Cardiac muscle cell (in vitro differentiated cells and primary cell): ENCODE measurements around the gene RNF151. TPM values are rescaled to one million over a fixed set of nuclear protein-coding genes. Genes with fewer than 3 reads are reported as not detected.
"Not testable (repeated sequence)": the region's sequence is repeated elsewhere in the genome, so short reads cannot be mapped to it uniquely, and the experiment has no call there.

Experiments used
- DNase-seq, 2 donors: peaks; one replicate each; pipeline versions ENCODE4 v3.0.0 to v3.0.0-alpha.2; 2010 to 2017; ENCODE audit warnings: low read depth in 1 of 2, low spot score in 1 of 2
- H3K27ac ChIP-seq: fragments of 200-600 bp; sonication (generic); 2 replicates; pipeline ENCODE4 v1.5.1; 2016
- H3K27me3 ChIP-seq: fragments of 200-600 bp; sonication (generic); 2 replicates; pipeline ENCODE4 v1.6.0; 2016; ENCODE audit warnings: control low read depth
- H3K36me3 ChIP-seq: fragments of 200-600 bp; sonication (generic); 2 replicates; pipeline ENCODE4 v1.5.1; 2016; ENCODE audit warnings: control low read depth
- H3K4me1 ChIP-seq: fragments of 200-600 bp; sonication (generic); 2 replicates; pipeline ENCODE4 v1.8.1; 2017; ENCODE audit warnings: low read depth, mild to moderate bottlenecking, mixed run types
- H3K4me3 ChIP-seq: fragments of 200-600 bp; sonication (generic); 2 replicates; pipeline ENCODE4 v1.5.1; 2016; ENCODE audit warnings: mild to moderate bottlenecking
- H3K9me3 ChIP-seq: fragments of 200-600 bp; sonication (generic); 2 replicates; pipeline ENCODE4 v1.5.1; 2017; ENCODE audit warnings: low read depth, mild to moderate bottlenecking, control low read depth
- polyA plus RNA-seq: library from polyadenylated mRNA; unstranded; fragments of >200 nt; fragmentation: Nextera tagmentation; extraction: Ambion mirVana; gene quantifications from 2 replicates; pipeline ENCODE4 v1.2.1, GENCODE V29; 2016
- total RNA-seq: library from RNA; depleted of rRNA; stranded (reverse); fragments of >200 nt; gene quantifications from 2 replicates; pipeline ENCODE4 v1.2.3, GENCODE V29; 2016
- TF ChIP-seq, protein P1 (sequence below): IDR thresholded peaks from 2 replicates; pipeline ENCODE4 v1.5.1; 2012; ENCODE audit warnings: low read depth, mild to moderate bottlenecking, low read length

Gene RNF151
- total and polyA plus RNA-seq, 2 experiments from 2014 or later, result 0.21 to 0.38 TPM

DNA sequence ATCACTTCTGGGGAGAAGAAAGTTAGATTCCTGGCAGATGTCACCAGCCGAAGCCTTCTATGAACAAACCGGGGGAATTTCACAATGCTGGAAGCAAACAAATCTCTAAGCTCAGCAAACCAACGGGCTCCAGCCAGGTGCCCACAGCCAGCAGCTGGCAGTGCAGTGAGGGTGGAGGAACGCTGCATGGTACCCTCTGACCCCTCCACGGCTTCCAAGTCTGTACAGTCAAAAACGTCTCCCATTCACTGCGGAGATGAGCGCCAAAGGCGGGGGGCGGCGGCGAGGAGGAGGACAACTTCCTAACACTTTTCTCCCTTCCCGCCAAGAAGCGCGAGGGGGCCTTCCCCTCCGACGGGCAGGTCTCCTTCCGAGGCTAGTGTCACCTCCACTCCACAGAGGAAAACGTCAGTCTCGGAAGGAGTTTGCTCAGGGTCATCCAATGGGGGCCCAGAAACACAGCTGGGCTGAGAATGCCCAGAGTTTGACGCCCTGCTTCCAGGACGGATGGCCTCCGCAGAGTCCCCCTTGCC, 42.0 kb downstream of the RNF151 start:
- peak in 1 of 2 donors; percentile 58 for DNase-seq
- Histone ChIP-seq H3K4me1 (peaks cover 23% of the 10 kb centered on the region), H3K9me3 (no peaks in the 10 kb centered on the region), H3K27ac (peak overlapping the region; percentile 85), H3K36me3 (no peaks in the 10 kb centered on the region), H3K4me3 (peak overlapping the region; percentile 92), H3K27me3 (no peaks in the 10 kb centered on the region)
- TF ChIP-seq, protein P1, sequence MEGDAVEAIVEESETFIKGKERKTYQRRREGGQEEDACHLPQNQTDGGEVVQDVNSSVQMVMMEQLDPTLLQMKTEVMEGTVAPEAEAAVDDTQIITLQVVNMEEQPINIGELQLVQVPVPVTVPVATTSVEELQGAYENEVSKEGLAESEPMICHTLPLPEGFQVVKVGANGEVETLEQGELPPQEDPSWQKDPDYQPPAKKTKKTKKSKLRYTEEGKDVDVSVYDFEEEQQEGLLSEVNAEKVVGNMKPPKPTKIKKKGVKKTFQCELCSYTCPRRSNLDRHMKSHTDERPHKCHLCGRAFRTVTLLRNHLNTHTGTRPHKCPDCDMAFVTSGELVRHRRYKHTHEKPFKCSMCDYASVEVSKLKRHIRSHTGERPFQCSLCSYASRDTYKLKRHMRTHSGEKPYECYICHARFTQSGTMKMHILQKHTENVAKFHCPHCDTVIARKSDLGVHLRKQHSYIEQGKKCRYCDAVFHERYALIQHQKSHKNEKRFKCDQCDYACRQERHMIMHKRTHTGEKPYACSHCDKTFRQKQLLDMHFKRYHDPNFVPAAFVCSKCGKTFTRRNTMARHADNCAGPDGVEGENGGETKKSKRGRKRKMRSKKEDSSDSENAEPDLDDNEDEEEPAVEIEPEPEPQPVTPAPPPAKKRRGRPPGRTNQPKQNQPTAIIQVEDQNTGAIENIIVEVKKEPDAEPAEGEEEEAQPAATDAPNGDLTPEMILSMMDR, result no peak

DNA sequence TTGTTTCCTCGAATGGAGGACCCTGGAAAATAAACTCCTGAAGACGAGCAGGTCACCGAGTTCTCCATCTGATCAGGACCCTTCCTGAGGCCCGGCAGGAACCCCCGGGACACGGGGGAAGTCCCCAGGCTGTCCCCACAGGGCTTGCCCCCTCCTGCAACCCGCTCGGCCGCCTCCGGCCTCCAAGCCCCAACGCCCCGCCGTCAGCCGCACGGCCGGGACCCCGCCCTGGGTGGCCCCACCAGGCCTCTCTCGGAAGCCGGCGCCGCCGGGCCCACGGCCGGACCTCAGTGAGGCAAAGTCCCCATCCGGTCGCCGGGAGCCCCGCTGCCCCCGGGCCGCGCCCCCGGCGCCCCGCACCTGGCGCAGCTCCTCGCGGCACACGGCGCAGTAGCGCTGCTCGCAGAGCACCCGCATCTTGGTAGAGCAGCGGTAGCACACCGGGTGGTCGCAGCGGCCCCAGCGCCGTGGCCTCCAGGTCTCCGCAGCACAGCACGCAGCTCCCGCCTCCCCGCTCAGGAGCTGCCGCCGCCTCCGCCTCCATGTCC, 42.6 kb downstream of the RNF151 start:
- Histone ChIP-seq H3K9me3 (no peaks in the 10 kb centered on the region), H3K4me3 (peak overlapping the region; percentile 92), H3K36me3 (no peaks in the 10 kb centered on the region), H3K27ac (peak overlapping the region; percentile 85), H3K4me1 (peaks cover 20% of the 10 kb centered on the region), H3K27me3 (no peaks in the 10 kb centered on the region)
- no peak for DNase-seq
- TF ChIP-seq, protein P1, result no peak

DNA sequence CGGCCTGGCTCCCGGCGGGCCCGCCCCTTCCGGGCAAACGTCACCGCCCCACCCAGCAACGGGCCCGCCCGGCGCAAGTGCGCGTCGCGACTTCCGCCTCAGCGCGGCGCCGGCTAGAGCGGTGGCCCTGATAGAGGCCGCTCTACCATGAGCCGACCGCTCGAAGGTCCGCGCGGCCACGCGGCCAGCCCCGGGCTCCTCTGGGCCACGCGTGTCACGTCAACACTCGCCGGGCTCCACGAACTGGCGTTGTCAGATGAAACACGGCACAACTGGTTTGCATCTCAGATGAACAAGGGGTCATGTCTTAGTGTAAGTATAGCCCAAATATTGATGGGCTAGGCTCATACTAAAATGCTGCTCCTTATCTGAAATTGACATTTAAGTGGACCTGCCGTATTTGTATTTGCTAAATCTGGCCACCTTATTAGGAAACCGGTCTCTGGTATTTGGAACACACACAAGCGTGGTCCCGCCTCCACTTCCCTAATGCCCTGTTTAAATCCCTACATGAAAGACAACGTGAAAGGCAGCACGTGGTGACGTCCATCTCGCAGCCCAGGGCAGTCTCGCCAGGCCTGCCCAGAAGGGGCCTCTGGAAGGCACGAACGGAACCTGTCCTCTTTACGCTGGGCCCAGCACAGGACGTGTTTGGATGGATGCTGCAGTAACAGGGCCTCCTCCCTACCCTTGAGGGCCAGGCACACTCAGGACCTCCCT, 43.3 kb downstream of the RNF151 start, which contains the start of gene ZNF598:
TSS of gene ZNF598 (minus strand) at position 31 of the 720 bp plus-strand sequence.
- TF ChIP-seq, protein P1, result no peak
- Histone ChIP-seq H3K9me3 (no peaks in the 10 kb centered on the region), H3K27ac (peak within 1 kb of the TSS; percentile 92), H3K27me3 (no peaks in the 10 kb centered on the region), H3K36me3 (no peaks in the 10 kb centered on the region), H3K4me3 (peak within 1 kb of the TSS; percentile 92), H3K4me1 (peaks cover 14% of the 10 kb centered on the region)
- DNase-seq, result peak; percentile 90 to 94

- not testable (repeated sequence) for H3K27ac ChIP-seq, H3K36me3 ChIP-seq, H3K27me3 ChIP-seq, H3K9me3 ChIP-seq, H3K4me3 ChIP-seq, DNase-seq
- peaks cover 18% of the 10 kb centered on the region for H3K4me1 ChIP-seq
Observed at GRCh38 chr16:2011726-2012125, 45.1 kb downstream of the RNF151 start.

GRCh38 chr16:2013527-2013926, 46.9 kb downstream of the RNF151 start:
- no peaks in the 10 kb centered on the region for H3K9me3 ChIP-seq
- no peak overlapping the region for H3K4me3 ChIP-seq
- TF ChIP-seq, protein P1, result no peak
- no peak for DNase-seq
- peaks cover 13% of the 10 kb centered on the region for H3K4me1 ChIP-seq
- H3K36me3 ChIP-seq, result no peaks in the 10 kb centered on the region
- H3K27ac ChIP-seq, result no peak overlapping the region
- H3K27me3 ChIP-seq, result peaks cover 12% of the 10 kb centered on the region
